Spinal cord (tissue), 10 donors: ENCODE results near the gene ATXN10. TPM values are rescaled to one million over a fixed set of nuclear protein-coding genes. Genes with fewer than 3 reads are reported as not detected.
A peak's percentile ranks its signal among the peaks of the same experiment; 100 is the strongest.

ENCODE experiments used
- DNase-seq, 6 donors: peaks; one replicate each; pipeline versions ENCODE4 v3.0.0 to v3.0.0-alpha.2; 2013 to 2015; ENCODE audit warnings: low spot score in 6 of 6, low read depth in 4 of 6
- H3K27ac ChIP-seq: one replicate; pipeline ENCODE4 v1.5.1; 2013; ENCODE audit warnings: low read depth, low read length, control low read depth
- H3K27me3 ChIP-seq: one replicate; pipeline ENCODE4 v1.6.1; 2013; ENCODE audit warnings: low read length; ENCODE audit not compliant: control insufficient read depth, insufficient read depth
- H3K36me3 ChIP-seq: one replicate; pipeline ENCODE4 v1.6.1; 2013; ENCODE audit warnings: low read length; ENCODE audit not compliant: control insufficient read depth, insufficient read depth
- H3K4me1 ChIP-seq: one replicate; pipeline ENCODE4 v1.6.1; 2013; ENCODE audit warnings: low read length; ENCODE audit not compliant: control insufficient read depth, insufficient read depth
- H3K4me3 ChIP-seq: one replicate; pipeline ENCODE4 v1.5.1; 2013; ENCODE audit warnings: low read depth, low read length, control low read depth
- H3K9me3 ChIP-seq: one replicate; pipeline ENCODE4 v1.6.1; 2013; ENCODE audit warnings: low read length; ENCODE audit not compliant: control insufficient read depth, insufficient read depth
- WGBS: methylation state at CpG from one replicate; pipeline ENCODE4 v1.1.5; 2013; ENCODE audit warnings: missing lambda C conversion rate; ENCODE audit not compliant: insufficient coverage; 5-methylcytosine and 5-hydroxymethylcytosine counted together
- polyA plus RNA-seq, 2 donors: library from polyadenylated mRNA; unstranded; fragments of 120-200 nt; gene quantifications; one replicate each; pipeline ENCODE4 v1.2.1, GENCODE V29; 2013; ENCODE audit not compliant: insufficient read length in 2 of 2
- total RNA-seq, 2 donors: library from RNA; depleted of rRNA in 1 of 2; stranded (reverse); fragments of 120-200 nt in 1 of 2; fragments of >200 nt in 1 of 2; gene quantifications; one replicate each; pipeline versions ENCODE4 v1.2.3 to v1.2.4, GENCODE V29; 2013 to 2014
- donor health status: healthy.

Gene ATXN10
- total and polyA plus RNA-seq, 4 donors = 163 to 428 (median 339) TPM

DNA sequence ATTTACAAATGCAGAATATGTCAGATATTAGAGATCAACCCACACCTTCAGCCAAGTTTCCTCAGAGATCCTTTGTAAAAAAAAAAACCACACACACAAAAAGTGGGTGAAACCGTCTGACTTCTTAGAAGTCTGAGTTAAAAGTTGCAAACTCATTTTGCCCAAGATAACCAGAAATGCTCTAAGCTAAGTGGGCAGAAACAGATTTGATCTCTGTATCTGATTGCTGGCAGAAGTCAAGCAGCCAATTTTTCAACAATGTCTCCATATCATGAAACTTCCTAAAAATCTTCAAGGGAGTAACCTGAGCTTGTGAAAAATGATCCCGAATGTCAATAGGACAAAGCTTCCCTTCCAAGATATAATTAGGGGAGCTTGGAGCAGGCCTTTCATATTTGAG, 28.6 kb upstream of the ATXN10 start:
- H3K27me3 ChIP-seq = peaks cover 9% of the 10 kb centered on the region
- no CpG with 5 or more reads among the region's 2 CpGs for WGBS
- DNase-seq = no peak

DNA sequence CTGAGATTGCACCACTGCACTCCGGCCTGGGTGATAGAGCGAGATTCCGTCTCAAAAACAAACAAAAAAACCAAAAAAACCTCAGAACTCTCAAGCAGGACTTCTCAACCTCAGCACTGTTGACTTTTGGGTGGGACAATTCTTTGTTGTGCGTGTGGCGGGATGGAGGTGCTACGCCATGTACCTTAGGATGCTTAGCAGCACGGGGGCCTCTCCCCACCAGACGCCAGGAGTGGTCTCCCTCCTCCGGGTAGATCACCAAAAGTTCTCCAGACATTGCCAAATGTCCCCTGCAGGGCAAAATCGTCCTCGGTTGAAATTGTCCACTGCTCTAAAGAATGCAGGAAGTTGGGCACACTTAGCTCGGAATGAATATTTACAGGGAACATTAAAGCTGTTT, 26.9 kb upstream of the ATXN10 start:
- no peak for DNase-seq
- peaks cover 11% of the 10 kb centered on the region for H3K4me1 ChIP-seq

More for the DNA sequence above, 28.6 kb upstream of the ATXN10 start:
- peaks cover 11% of the 10 kb centered on the region for H3K4me1 ChIP-seq
- no peaks in the 10 kb centered on the region for H3K36me3 ChIP-seq
- no peaks in the 10 kb centered on the region for H3K9me3 ChIP-seq
- no peak overlapping the region for H3K4me3 ChIP-seq
- no peak overlapping the region for H3K27ac ChIP-seq

GRCh38 chr22:45645150-45645525, 26.5 kb upstream of the ATXN10 start:
- no peak overlapping the region for H3K4me3 ChIP-seq
- H3K27ac ChIP-seq = no peak overlapping the region
- peaks cover 9% of the 10 kb centered on the region for H3K27me3 ChIP-seq
- H3K36me3 ChIP-seq = no peaks in the 10 kb centered on the region
- no peak for DNase-seq
- WGBS = 48% methylated on average over 16 of the region's 16 CpGs
- peaks cover 11% of the 10 kb centered on the region for H3K4me1 ChIP-seq
- no peaks in the 10 kb centered on the region for H3K9me3 ChIP-seq

More for the DNA sequence above, 26.9 kb upstream of the ATXN10 start:
- H3K9me3 ChIP-seq = no peaks in the 10 kb centered on the region
- no peak overlapping the region for H3K4me3 ChIP-seq
- H3K36me3 ChIP-seq = no peaks in the 10 kb centered on the region
- peaks cover 9% of the 10 kb centered on the region for H3K27me3 ChIP-seq
- H3K27ac ChIP-seq = no peak overlapping the region
- 89% methylated on average over 9 of the region's 12 CpGs for WGBS

GRCh38 chr22:45645526-45646414, 25.9 kb upstream of the ATXN10 start:
- WGBS = 15% methylated on average over 47 of the region's 54 CpGs
- Histone ChIP-seq H3K4me3 (no peak overlapping the region), H3K27me3 (peaks cover 9% of the 10 kb centered on the region), H3K36me3 (no peaks in the 10 kb centered on the region), H3K27ac (no peak overlapping the region), H3K4me1 (peaks cover 11% of the 10 kb centered on the region), H3K9me3 (no peaks in the 10 kb centered on the region)
- DNase-seq = peak in 4 of 6 donors; percentile 31 to 82 (median 54)

GRCh38 chr22:45647532-45648225, 24.0 kb upstream of the ATXN10 start:
- no peaks in the 10 kb centered on the region for H3K9me3 ChIP-seq
- no peaks in the 10 kb centered on the region for H3K36me3 ChIP-seq
- WGBS = 88% methylated on average over 18 of the region's 18 CpGs
- no peak overlapping the region for H3K4me3 ChIP-seq
- no peak overlapping the region for H3K27ac ChIP-seq
- no peak for DNase-seq
- peaks cover 11% of the 10 kb centered on the region for H3K4me1 ChIP-seq
- peaks cover 9% of the 10 kb centered on the region for H3K27me3 ChIP-seq

DNA sequence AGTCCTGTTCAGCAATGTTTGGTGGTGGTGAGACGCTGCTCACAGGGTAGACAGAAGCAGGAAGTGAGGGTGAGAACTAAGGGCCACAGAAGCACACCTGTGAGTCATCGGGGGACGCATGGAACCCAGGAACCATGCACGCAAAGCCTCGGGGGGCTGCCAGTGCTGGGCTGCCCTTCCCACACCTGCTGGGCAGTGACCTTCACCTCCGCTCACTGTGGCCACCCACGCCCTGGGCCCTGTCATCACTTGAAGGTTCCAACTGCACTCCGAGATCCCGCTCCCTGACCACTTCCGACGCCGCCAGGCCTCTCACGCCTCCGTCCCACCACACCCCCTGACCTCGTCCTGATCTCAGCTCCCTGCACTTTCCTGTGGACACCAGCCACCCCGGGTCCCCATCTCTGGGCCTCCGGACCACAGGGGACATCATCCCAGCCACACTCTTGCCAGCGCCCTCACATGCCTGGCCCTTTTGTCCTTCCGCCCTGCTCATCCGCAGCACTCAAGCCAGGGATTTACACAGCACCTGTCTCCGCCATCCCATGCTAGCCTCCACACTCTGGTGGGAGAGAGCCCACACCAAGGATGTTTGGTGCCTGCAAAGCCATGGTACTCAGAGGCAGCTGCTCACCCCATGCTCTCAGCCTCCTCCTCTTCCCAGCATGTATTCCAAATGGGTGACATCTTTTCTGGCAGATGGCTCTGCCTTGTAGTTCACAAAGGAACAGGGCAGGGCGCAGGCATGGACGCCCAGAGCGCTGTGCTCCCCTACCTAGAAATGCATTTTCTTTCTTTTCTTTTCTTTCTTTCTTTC, 23.1 kb upstream of the ATXN10 start:
- DNase-seq = peak in 1 of 6 donors; percentile 25
- H3K4me1 ChIP-seq = peaks cover 11% of the 10 kb centered on the region
- no peaks in the 10 kb centered on the region for H3K9me3 ChIP-seq
- H3K4me3 ChIP-seq = no peak overlapping the region
- WGBS = 84% methylated on average over 24 of the region's 24 CpGs
- no peak overlapping the region for H3K27ac ChIP-seq
- no peaks in the 10 kb centered on the region for H3K36me3 ChIP-seq
- peaks cover 9% of the 10 kb centered on the region for H3K27me3 ChIP-seq

DNA sequence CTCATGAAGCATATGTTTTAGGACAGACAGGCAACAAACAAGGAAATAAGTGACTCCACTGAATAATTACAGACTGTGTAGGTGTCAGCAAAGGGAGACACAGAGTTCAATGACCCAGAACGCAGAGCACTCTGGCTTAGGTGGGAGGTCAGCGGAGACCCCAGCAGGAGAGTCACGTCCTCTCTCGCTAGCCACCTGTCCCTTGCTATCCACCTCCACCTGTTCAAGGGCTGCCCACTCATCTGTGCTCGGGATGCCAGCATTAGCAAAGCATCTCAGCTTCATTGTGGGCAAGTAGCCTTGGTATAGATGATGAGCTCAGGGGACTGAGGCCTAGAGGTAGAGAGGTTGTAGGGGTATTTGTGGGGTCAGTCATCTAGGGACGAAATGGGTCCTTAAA, 21.8 kb upstream of the ATXN10 start:
- Histone ChIP-seq H3K27ac (no peak overlapping the region), H3K27me3 (peaks cover 9% of the 10 kb centered on the region)
- 89% methylated on average over 5 of the region's 6 CpGs for WGBS

GRCh38 chr22:45650721-45651120, 20.9 kb upstream of the ATXN10 start:
- H3K27ac ChIP-seq = no peak overlapping the region
- no peaks in the 10 kb centered on the region for H3K36me3 ChIP-seq
- no peak for DNase-seq
- H3K4me1 ChIP-seq = peaks cover 5% of the 10 kb centered on the region
- 69% methylated on average over 11 of the region's 12 CpGs for WGBS
- no peak overlapping the region for H3K4me3 ChIP-seq
- peaks cover 3% of the 10 kb centered on the region for H3K27me3 ChIP-seq
- no peaks in the 10 kb centered on the region for H3K9me3 ChIP-seq

More for the DNA sequence above, 21.8 kb upstream of the ATXN10 start:
- no peaks in the 10 kb centered on the region for H3K9me3 ChIP-seq
- H3K36me3 ChIP-seq = no peaks in the 10 kb centered on the region
- H3K4me3 ChIP-seq = no peak overlapping the region
- DNase-seq = no peak
- H3K4me1 ChIP-seq = peaks cover 11% of the 10 kb centered on the region

- H3K36me3 ChIP-seq = no peaks in the 10 kb centered on the region
- WGBS = 95% methylated on average over 9 of the region's 11 CpGs
- no peaks in the 10 kb centered on the region for H3K9me3 ChIP-seq
- H3K27ac ChIP-seq = no peak overlapping the region
- H3K4me3 ChIP-seq = no peak overlapping the region
- DNase-seq = no peak
- H3K27me3 ChIP-seq = no peaks in the 10 kb centered on the region
- H3K4me1 ChIP-seq = no peaks in the 10 kb centered on the region
Observed at GRCh38 chr22:45651931-45652528, 19.6 kb upstream of the ATXN10 start.
